HG03064 (cell line): ENCODE results near the gene LHPP.

ENCODE experiments used
- ATAC-seq: cut with Tn5 transposase; IDR thresholded peaks from one replicate; pipeline ENCODE4 v1.9.1; 2021; ENCODE audit warnings: low read depth; ENCODE audit not compliant: unreplicated experiment

Gene LHPP

DNA sequence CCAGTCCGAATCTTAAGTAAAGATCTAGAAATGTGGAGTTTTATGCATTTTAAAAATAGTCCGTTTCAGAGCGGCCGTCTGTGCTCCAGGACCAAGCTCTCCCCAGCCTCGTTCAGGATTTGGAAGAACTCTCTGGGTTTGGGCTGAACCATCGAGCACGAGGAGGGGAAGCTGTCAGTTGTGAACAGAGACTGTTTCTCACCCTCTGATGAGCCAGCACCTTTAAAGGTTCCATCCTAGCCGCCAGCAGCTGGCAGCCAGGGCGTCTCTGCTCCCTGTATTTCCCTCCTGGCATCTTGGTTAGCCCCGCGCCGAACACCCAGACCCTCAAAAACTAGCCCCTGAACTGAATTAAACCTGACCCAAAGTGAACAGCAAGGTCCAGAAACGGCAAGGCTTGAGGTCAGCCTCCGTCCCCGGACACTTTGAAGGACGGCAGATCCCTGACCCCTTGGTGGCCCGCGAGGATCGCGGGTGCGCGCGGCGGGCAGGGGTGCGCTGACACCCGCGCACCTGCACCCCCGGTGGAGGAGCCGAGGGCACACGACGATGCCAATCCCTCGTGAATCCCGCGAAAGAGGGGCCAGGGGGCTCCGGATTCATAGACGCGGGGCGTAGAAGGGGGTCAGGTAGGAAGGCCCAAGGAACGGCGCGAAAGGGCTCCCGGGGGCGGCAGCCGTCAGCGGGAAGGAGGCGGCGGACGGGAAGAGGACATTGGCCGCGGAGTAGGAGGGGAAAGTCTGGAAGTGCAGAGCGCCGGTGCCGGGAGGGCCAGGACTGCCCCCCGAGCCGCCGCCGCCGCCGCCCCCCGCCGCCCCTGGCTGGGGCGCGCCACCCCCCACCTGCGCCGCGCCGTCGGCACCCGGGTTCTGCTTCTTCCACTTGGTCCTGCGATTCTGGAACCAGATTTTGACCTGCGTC is 14.5 kb upstream of the LHPP start:
- no peak for ATAC-seq

DNA sequence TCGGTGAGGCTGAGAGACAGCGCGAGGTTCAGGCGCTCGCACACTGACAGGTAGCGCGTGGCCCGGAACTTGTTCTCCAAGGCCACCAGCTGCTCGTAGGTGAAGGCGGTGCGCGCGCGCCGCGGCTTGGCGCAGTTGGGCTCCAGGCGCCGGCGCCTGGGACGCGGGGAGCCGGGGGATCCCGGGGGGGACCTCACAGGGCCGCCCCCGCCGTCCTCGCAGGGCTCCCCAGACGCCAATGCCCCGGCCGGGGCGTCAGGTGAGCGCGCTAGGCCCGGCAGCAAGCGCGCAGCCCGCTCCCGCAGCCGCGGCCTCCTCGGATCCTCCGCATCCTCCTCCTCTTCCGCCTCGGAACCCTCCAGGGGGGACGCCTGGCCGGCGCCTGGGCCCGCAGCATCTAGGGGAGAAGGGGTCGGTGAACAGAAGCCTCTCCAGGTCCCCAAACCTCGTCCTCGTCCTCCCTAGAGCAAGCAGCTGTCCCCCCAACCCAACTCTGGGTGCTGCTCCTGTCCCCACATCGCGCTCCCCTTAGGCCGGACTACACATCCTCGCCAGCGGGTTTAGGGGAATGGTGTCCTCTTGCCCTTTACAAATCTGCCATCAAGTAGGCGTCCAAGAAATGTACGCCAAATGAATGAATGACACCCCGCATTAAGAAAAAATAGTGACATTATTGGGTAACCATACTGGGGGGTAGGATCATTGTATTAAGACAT is 13.7 kb upstream of the LHPP start:
- no peak for ATAC-seq

DNA sequence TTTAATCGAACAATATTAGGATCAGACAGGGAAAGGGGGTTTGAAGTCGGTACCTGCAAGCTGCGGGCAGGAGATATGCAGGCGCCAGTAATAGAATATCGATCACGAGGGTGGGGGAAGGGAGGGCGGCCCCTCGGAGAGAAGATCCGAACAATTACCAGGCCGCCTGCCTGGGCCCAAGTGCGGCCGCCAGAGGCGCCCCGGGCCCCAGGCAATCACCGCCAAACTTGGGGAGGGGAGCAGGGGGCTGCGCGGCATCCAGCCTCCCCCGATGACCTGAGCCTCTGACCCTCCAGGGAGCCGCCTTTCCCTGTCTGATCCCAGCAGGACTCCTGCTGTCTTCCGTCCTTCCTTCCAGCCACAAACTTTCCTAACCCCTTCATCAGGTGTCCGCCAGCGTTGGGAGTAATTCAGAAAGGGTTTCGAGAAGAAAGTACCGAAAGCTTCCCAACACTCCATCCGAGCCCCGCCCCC is 12.9 kb upstream of the LHPP start:
- ATAC-seq = no peak

DNA sequence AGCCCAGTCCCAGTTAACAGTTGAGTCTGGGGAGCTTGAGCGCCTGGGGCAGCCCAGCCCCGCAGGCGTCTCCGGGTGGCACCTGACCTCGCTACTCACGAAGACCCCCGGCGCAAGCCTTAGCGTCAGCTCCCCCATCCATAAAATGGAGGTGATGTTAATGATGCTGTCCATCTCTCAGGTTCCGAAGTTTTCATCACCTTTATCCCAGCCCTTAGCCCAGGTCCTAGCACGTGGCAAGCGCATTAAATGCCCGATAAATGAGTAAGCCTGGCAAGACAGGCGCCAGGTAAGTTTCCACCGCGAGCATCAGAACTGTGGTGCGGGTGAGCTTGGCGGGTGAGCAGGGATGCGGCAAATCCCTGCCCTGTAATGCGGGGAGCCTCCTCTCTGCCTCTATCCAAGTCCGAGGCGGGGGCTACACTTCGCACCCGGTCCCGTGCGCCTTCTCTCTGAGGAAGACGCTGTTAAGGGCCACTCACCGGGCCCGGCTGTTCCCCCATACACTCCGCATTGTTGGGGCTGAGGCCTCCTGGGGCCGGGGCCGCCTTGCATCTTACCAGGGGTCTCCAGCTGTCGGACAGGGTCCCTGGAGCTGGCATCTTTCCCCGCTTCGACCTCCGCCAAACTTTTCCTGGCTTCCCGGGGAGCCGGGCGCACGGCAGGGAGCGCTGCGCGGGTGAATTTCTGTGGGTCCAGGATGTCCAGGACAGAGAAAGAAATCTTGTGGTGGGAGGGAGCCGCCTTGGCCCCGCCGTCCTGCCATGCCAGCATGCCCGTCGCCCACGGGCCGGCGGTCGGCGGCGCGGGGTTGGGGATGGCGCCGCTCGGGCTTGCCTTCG is 12.2 kb upstream of the LHPP start:
- no peak for ATAC-seq

DNA sequence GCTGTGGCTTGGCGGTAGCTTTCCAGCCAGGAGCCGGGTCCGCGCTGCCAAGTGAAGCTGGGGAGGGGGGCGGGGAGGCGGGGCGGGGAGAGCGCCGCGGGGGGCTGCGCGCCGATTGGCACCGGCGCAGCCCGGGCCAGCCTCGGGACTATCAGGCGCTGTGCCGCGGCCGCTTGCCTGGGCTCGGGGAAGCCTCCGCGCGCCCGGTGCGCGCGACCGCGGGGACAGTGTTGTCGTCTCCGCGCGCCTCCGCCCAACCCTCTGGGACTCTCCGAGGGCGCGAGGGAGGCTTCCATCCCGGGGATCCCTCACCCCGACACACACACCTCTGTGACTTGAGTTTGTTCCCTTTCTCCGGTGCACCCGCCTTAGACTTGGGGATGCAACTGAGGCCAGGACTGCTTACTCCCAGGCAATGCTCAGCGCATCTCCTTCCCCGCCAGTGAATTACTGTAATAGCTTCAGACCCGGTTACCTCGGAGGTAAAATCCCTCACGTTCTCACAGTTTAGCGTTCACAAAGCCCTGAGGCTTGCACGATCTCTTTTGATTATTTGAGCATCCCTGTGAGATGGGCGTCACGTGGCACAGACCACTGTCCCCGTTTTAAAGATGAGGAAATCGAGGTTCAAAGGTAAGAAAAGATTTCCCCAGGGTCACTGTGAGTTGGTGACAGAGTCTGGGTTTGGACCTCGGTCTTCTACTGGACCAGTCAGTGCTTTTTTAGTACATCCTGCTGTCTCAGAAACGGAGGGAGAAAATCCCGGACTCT is 11.4 kb upstream of the LHPP start, which contains the start of gene NKX1-2:
Gene NKX1-2, minus strand, starts transcription at position 24 of the 771 bp plus-strand sequence. CDS start 92 bp downstream, outside the sequence.
- ATAC-seq = no peak

DNA sequence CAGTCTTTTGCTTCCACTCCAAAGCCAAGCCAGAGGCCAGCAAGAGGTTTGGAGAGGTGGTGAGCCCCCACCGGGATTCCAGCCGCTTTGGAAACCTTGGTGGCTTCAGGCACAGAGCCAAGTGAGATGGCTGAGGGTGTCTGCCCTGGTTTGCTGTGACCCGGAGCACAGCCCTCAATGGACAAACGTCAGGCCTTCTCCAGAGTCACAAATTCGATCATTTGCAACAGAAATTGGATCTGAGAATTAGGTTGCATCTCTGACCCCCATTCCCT is 10.9 kb upstream of the LHPP start:
- no peak for ATAC-seq

DNA sequence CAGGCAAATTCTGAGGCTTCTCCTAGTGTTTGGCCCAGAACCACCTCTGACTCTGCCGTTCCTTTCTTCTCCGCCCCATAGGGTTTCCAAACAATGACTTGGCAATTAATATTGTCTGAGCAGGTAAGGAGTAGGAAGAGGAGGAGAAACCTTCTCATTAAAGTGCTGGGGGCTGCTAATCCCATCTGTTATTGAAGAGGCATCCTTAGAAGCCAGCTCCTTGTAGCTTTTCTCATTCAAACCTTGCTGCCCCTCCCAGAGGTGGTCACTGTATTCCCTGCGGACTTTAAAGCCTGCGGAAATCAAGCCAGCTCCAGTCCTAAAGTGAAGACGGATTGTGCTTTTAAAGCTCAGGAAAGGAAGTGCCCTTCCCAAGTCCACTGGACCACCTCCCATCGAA is 10.3 kb upstream of the LHPP start:
- ATAC-seq = no peak

DNA sequence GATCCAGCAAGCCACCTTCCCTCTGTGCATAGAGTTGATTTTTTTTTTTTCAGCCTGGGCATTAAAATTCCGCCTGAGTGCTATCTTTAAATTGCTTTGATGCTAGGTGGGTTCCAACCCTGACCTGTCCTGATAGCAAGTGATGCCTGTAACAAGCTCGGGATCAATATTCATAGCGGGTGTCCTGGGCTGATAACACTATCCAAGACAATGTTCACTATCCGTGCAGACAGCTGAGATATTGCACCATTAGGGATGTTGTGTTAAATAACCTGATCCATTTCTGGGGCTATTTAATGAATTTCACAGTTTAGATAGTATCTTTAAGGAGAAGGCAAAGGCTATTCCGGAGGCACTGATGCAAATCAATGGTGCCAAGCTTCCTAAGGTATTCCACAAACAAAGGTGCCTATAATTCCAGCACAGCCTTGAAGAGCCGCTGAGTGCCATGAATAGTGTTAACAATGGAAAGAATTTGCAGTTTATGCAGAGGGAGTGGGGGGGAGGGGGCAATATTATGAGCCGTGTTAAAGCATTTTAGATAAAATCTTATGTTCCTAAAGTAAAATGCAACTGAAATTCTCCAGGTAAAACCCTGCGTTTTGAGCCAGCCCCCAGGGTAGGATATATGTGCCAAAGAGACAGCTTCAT is 7.5 kb upstream of the LHPP start:
- ATAC-seq = no peak

DNA sequence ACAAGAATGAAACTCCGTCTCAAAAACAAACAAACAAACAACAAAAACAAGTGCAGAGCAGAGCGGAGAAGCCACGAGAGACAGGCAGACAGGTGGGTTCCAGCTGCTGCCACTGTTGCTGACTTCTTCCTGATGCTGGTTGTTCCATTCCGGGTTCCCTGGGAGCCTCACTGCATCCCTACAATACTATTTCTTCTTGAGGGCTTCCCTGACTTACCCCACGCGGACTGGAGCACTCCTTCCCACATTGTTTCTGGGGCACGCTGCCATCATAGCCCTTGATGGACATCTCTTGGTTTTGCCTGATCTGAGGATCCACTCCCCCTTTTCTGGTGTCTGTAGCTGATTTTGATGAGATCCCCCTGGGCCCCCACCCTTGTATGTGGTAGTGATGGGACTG is 6.2 kb upstream of the LHPP start:
- no peak for ATAC-seq

DNA sequence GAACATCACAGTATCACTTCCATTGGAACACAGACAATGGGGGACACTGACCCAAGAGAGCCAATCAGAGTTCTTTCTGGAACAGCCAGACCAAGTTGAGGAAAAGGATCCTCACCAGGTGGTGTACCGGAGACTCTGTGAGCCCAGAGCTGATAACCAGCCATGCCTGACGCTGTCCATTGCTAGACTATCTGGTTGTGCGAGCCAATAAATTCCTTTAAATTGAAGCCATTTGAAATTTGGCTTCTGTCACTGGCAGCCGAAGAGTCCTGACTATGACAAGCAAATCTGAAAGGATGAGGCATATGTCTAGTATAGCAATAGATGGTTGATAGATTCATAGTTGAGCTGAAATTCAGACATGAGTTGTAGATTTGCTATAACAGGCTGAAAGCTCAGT is 3.1 kb upstream of the LHPP start:
- no peak for ATAC-seq

DNA sequence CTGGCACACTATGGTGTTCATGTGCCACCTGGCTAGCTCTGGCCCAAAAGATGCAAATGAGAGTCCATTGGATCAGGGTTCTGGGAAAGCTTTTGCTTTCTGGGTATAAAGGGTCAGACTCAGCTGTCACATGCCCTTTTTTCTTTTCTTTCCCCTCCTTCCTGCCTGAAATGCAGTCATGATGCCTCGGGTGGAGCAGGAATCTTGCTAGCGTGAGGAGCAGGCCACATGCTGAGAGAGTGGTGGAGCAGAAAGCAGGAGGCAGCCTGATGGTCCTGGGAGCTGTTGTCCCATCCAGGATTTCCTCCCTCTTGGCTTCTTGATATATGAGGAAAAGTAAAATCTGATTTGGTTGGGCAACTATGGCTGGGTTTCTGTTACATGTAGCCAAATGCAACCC is 2.7 kb upstream of the LHPP start:
- ATAC-seq = no peak

DNA sequence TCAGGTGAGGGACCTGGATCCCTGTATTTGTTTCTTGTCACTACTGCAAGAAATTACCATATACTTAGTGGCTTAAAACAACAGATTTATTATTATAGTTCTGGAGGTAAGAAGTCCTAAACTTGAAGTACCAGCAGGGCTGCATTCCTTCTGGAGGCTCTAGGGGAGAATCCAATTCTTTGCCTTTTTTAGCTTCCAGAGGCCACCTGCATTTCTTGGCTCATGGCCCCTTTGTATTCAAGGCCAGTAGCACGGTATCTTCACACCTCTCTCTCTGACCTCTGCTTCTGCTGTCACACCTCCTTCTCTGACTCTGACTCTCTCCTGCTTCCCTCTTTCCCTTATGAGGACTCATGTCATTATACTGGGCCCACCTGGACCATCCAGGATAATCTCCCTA is 2.2 kb upstream of the LHPP start:
- no peak for ATAC-seq

DNA sequence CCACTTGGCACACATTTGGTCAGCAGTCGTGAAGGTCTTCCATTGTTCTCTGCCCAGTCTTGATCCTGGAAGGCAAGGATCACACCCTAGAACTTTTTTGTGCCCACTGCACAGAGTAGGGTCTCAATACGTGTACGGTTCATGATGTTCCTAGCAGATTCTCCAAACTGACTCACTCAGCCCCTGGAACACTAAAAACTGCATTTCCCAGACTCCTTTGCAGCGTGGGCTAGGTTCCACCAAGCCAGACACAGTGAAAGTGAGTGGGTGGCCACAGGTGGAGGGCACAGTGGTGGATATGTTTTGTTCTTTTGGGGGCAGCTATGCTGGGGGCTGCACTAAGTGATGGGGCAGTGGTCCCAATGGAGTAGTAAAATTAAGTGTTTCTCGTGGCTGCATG is 1.5 kb upstream of the LHPP start:
- ATAC-seq = no peak

DNA sequence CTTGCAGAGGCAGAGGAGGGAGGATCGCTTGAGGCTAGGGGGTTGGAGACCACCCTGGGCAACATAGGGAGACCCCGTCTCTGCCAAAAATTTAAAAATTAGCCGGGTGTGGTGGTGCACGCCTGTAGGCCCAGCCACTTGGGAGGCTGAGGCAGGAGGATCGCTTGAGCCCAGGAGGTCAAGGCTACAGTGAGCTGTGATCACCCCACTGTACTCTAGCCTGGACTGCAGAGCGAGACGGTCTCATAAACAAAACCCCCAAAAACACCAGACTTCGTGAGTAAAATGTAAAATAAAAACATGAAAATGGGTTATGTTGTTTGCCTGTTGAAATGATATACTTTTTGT is 699 bp downstream of the LHPP start:
- no peak for ATAC-seq

DNA sequence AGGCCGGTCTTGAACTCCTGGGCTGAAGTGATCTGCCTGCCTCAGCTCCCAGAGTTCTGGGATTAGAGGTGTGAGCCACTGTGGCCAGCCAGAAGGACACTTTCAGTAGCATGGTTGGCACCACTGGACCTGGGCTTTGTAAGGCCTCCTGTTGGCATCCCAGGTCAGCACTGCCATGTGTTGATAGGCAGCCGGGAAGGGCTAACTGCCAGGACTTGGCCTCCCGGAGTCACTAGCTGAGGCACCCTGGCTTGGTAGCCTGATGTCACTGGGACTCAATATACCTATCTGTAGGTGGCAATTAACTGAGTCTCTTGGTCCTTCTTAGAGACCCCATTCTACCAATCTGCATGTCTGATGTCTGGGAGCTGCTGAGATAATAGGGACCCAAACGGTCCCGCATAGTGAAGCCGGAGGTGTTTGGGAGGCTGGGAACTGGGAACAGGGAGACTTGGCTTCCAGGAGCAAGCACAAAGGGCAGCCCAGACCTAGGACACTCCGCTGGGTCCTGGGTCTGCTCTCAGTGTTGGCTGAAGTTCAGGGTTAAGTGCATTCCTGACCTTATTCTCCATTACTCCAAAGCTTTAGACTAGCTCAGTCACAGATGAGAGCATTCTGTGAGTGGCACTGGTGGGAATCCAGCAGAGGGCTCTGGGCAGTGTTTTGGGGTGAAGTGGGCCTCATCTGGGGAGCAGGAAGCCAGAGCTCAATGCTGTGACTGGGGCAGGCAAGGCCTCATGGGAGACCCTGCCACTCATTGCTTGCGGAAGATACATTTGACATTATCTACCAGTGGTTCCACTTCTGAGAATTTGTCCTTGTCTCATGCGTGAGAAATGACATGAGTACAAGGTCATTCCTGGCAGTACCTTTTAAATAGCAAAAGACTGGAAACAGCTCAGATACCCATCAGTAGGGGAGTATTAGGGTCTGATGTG is 2.7 kb downstream of the LHPP start:
- ATAC-seq = no peak

DNA sequence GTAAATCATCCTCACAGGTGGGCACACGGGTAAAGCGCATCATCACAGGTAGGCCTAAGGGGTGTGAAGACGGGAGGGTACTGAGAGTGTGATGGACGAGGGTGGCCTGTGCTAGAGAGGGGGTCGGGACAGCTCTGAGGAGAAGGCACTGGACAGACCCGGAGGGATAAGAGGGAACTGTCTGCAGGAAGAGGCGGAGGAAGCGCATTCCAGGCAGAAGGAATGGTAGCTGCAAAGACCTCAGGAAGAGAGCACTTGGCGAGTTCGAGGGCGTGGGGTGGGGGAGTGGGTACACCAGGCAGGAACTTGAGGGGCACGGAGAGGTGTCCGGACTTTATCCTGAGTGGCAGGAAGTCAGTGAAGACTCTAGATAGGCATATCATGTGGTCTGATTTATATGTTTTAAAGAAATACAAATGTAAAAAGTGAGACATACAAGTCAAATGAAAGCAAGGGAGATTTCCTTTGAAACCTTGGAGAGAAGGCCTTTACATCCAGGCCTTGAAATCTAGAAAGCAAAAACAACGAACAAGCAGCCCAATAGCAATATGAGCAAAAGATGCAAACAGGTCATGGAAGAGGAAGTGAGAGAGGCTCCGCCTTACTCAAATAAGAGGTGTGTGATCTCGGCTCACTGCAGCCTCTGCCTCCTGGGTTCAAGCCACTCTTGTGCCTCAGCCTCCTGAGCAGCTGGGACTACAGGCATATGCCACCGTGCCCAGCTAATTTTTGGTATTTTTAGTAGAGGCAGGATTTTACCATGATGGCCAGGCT is 3.6 kb downstream of the LHPP start:
- ATAC-seq = no peak

DNA sequence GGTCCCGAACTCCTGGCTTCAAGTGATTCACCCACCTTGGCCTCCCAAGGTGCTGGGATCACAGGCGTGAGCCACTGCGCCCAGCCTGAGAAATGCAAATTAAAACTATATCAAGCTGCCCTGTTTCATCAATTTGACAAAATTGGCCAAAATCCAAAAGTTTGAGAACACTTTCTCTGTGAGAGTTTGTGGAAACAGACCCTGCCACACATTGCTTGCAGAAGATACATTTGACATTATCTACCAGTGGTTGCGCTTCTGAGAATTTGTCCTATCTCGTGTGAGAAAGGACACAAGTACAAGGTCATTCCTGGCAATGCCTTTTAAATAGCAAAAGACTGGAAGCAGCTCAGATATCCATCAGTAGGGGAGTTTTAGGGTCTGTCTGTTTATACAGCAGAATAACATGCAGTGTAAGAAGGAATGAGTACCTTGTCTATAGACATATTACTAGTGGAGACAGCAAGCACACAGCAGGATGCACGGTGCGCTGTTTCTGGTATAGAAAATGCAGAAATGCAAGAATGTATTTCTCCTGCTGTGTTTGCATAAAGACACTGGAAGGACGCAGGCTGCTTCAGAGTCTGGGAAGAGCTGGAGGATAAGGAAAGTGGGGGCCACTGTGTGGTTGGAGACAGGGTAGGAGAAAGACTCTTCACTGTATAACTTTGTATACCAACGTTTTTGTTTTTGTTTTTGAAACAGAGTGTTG is 4.3 kb downstream of the LHPP start:
- no peak for ATAC-seq

DNA sequence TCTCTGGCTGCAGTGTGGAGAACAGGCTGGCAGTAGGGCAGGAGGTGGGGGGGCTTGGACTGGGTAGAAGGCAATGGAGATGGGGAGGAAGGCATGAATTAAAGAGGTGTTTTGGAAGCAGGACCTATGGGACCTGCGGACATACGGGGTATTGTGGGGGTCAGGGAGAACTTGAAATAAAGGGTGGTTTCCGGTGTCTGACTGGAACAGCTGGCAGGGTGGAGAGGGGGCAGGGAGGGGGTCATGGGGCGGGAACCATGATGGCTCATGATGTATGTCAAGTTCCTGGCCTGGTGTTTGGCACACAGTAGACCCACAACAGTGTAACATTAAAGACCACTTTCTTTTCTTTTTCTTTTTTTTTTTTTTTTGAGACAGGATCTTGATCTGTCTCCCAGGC is 5.5 kb downstream of the LHPP start:
- ATAC-seq = no peak
